ENCODE measurements around the gene FJX1.

Gene FJX1

DNA sequence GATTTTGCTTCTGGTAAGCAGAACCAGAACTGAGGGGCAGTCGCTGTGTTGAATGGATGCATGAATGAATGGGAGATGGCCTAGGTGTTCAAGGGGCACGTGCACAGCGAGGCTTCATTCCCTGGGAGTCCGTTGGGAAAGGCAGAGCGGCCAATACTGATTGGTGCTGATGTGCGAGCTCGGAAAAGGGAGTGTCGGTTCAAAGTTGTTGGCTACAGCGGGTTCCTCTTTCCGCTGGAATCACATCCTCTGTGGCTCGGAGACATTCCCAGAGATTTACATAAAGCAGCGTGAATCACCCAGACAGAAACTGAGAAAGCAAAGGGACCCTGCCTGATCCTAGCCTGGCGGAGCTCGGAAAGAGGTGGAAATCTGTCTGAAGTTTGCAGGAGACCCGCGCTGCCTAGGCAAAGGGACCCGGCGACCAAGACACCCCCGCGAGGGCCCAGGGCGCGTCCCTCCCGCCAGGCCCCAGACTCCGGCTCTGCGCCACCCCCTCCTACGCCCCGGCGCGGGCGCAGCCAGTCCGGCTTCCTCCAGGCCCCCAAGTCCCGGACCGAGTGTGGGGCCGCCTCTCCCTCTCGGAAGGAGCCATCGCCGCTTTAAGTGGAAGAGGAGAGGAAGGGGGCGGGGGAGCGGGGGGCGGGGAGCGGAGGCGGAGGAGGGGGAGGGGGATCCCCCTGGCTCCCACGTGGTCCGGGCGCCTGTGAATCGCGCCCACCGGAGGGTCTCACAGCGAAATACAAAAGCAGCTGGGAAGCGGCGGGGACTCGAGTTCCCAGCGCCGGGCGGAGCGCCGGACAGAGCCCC is at the start of gene FJX1:
TSS of gene FJX1 (plus strand) at position 774 of the 810 bp plus-strand sequence. CDS start 177 bp downstream, outside the sequence.
- Histone ChIP-seq H3K36me3 (ENCODE audit: control insufficient read depth in 5 of 5, insufficient read depth in 5 of 5, low read length in 5 of 5) (no peaks in the 10 kb centered on the region), H3K4me1 (ENCODE audit: control insufficient read depth in 5 of 5, insufficient read depth in 5 of 5, low read length in 5 of 5) (peaks cover 0 to 29% (median 25%) of the 10 kb centered on the region in 5 donors), H3K4me3 (ENCODE audit: low read depth in 1 of 5, low read length in 5 of 5) (peak within 1 kb of the TSS; percentile 60 to 72 (median 70)), H3K27ac (ENCODE audit: low read depth, low read length) (peak within 1 kb of the TSS; percentile 41), H3K9me3 (ENCODE audit: control insufficient read depth in 5 of 5, low read length in 5 of 5) (no peaks in the 10 kb centered on the region), H3K27me3 (ENCODE audit: control insufficient read depth in 5 of 5, insufficient read depth in 4 of 5, low read length in 5 of 5) (peaks cover 5 to 16% (median 11%) of the 10 kb centered on the region in 5 donors), H3K9ac (ENCODE audit: low read length in 5 of 5) (peak within 1 kb of the TSS in 4 of 5 donors; percentile 17 to 59 (median 50))

DNA sequence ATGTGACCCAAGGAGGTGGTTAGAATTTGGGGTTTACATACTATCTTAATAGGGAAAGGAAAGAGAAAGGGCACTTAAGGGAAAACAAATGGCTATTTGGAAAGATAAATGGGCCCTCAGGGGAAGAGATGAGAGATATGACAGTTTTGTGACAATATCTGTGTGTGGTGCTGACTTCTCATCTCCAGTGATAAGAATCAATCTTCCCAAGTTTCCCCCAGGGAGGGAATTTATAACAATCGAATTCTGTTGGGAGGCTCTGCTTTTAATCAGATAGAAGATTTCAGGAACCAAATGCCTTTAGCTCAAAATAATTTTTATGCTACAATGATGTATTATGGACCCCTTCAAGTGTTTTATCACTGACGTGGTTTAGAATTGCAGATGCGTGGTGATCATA is 46.6 kb upstream of the FJX1 start:
- H3K9me3 ChIP-seq (ENCODE audit: control insufficient read depth in 5 of 5, low read length in 5 of 5), result peaks cover 0 to 6% (median 0%) of the 10 kb centered on the region in 5 donors
- no peak overlapping the region for H3K4me3 ChIP-seq (ENCODE audit: low read depth in 1 of 5, low read length in 5 of 5)
- no peak overlapping the region for H3K27ac ChIP-seq (ENCODE audit: low read depth, low read length)

GRCh38 chr11:35579557-35580396 is 38.5 kb upstream of the FJX1 start:
- Histone ChIP-seq H3K27ac (ENCODE audit: low read depth, low read length) (no peak overlapping the region), H3K27me3 (ENCODE audit: control insufficient read depth in 5 of 5, insufficient read depth in 4 of 5, low read length in 5 of 5) (peaks cover 0 to 3% (median 0%) of the 10 kb centered on the region in 5 donors), H3K4me3 (ENCODE audit: low read depth in 1 of 5, low read length in 5 of 5) (no peak overlapping the region), H3K9me3 (ENCODE audit: control insufficient read depth in 5 of 5, low read length in 5 of 5) (no peaks in the 10 kb centered on the region), H3K9ac (ENCODE audit: low read length in 5 of 5) (no peak overlapping the region), H3K36me3 (ENCODE audit: control insufficient read depth in 5 of 5, insufficient read depth in 5 of 5, low read length in 5 of 5) (no peaks in the 10 kb centered on the region), H3K4me1 (ENCODE audit: control insufficient read depth in 5 of 5, insufficient read depth in 5 of 5, low read length in 5 of 5) (peaks cover 0 to 4% (median 3%) of the 10 kb centered on the region in 5 donors)

More for the DNA sequence above, 46.6 kb upstream of the FJX1 start:
- H3K4me1 ChIP-seq (ENCODE audit: control insufficient read depth in 5 of 5, insufficient read depth in 5 of 5, low read length in 5 of 5), result no peaks in the 10 kb centered on the region
- no peaks in the 10 kb centered on the region for H3K36me3 ChIP-seq (ENCODE audit: control insufficient read depth in 5 of 5, insufficient read depth in 5 of 5, low read length in 5 of 5)
- H3K27me3 ChIP-seq (ENCODE audit: control insufficient read depth in 5 of 5, insufficient read depth in 4 of 5, low read length in 5 of 5), result peaks cover 0 to 3% (median 0%) of the 10 kb centered on the region in 5 donors
- no peak overlapping the region for H3K9ac ChIP-seq (ENCODE audit: low read length in 5 of 5)

DNA sequence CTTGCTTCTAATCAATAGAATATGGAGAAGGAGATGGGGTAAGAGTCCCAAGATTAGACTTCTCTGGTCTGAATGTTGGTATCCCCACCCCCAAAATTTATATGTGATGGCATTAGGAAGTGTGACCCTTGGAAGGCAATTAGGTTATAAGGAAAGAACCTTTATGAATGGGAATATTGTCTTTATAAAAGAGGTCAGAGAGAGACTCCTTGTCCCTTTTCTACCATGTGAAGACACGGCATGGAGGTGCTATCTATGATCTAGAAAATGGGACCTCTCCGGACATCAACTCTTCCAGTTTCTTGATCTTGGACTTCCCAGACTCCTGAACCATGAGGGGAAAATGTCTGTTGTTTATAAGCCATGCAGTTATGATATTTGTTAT is 37.9 kb upstream of the FJX1 start:
- Histone ChIP-seq H3K4me3 (ENCODE audit: low read depth in 1 of 5, low read length in 5 of 5) (no peak overlapping the region), H3K9me3 (ENCODE audit: control insufficient read depth in 5 of 5, low read length in 5 of 5) (no peaks in the 10 kb centered on the region), H3K4me1 (ENCODE audit: control insufficient read depth in 5 of 5, insufficient read depth in 5 of 5, low read length in 5 of 5) (peaks cover 0 to 4% (median 3%) of the 10 kb centered on the region in 5 donors), H3K9ac (ENCODE audit: low read length in 5 of 5) (no peak overlapping the region), H3K36me3 (ENCODE audit: control insufficient read depth in 5 of 5, insufficient read depth in 5 of 5, low read length in 5 of 5) (no peaks in the 10 kb centered on the region), H3K27me3 (ENCODE audit: control insufficient read depth in 5 of 5, insufficient read depth in 4 of 5, low read length in 5 of 5) (peaks cover 0 to 3% (median 0%) of the 10 kb centered on the region in 5 donors), H3K27ac (ENCODE audit: low read depth, low read length) (no peak overlapping the region)

GRCh38 chr11:35582033-35582432 is 36.2 kb upstream of the FJX1 start:
- Histone ChIP-seq H3K27ac (ENCODE audit: low read depth, low read length) (no peak overlapping the region), H3K27me3 (ENCODE audit: control insufficient read depth in 5 of 5, insufficient read depth in 4 of 5, low read length in 5 of 5) (peaks cover 0 to 3% (median 0%) of the 10 kb centered on the region in 5 donors), H3K36me3 (ENCODE audit: control insufficient read depth in 5 of 5, insufficient read depth in 5 of 5, low read length in 5 of 5) (no peaks in the 10 kb centered on the region), H3K4me3 (ENCODE audit: low read depth in 1 of 5, low read length in 5 of 5) (no peak overlapping the region), H3K9ac (ENCODE audit: low read length in 5 of 5) (no peak overlapping the region), H3K9me3 (ENCODE audit: control insufficient read depth in 5 of 5, low read length in 5 of 5) (no peaks in the 10 kb centered on the region), H3K4me1 (ENCODE audit: control insufficient read depth in 5 of 5, insufficient read depth in 5 of 5, low read length in 5 of 5) (peaks cover 0 to 4% (median 3%) of the 10 kb centered on the region in 5 donors)

DNA sequence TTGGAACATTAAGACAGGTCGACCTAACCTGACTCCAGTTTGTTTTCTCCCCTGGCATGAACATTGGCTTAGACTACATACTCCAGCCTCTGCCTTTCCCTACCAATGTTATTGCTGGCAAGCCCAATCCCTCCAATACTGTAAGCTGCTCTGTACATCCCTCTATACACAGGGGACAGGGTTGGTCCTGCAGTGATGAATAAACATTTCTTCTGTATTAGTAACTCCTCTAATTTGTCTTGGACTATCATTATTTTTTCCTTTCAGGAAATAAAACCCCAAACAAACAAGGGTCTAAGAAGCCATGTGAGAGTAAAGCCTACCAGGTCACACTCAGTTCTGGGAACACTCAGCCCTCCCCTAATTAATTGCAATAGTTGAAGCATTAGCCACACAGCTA is 35.1 kb upstream of the FJX1 start:
- H3K9me3 ChIP-seq (ENCODE audit: control insufficient read depth in 5 of 5, low read length in 5 of 5), result no peaks in the 10 kb centered on the region
- H3K4me3 ChIP-seq (ENCODE audit: low read depth in 1 of 5, low read length in 5 of 5), result no peak overlapping the region
- H3K27me3 ChIP-seq (ENCODE audit: control insufficient read depth in 5 of 5, insufficient read depth in 4 of 5, low read length in 5 of 5), result peaks cover 0 to 3% (median 0%) of the 10 kb centered on the region in 5 donors
- no peak overlapping the region for H3K27ac ChIP-seq (ENCODE audit: low read depth, low read length)
- H3K36me3 ChIP-seq (ENCODE audit: control insufficient read depth in 5 of 5, insufficient read depth in 5 of 5, low read length in 5 of 5), result no peaks in the 10 kb centered on the region
- H3K9ac ChIP-seq (ENCODE audit: low read length in 5 of 5), result no peak overlapping the region
- peaks cover 0 to 4% (median 3%) of the 10 kb centered on the region in 5 donors for H3K4me1 ChIP-seq (ENCODE audit: control insufficient read depth in 5 of 5, insufficient read depth in 5 of 5, low read length in 5 of 5)

DNA sequence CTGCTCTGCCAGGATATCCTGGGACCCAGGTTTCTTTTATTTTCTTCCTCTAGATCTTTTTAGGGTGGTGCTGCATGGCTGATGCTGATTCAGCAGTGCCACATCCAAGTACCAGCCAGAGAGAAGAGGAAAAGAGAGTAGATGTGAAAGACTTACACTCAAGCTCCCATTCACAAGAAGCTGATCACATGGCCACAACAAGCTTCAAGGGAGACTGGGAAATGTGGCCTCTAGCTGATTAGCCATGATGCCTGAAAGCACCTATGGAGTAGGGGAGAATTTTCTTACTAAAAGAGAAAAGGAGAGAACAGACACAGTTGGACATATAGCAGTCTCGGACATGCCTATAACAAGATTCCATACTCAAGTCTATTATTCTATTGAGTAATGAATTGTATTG is 34.4 kb upstream of the FJX1 start:
- no peaks in the 10 kb centered on the region for H3K9me3 ChIP-seq (ENCODE audit: control insufficient read depth in 5 of 5, low read length in 5 of 5)

GRCh38 chr11:35584321-35584720 is 33.9 kb upstream of the FJX1 start:
- Histone ChIP-seq H3K4me1 (ENCODE audit: control insufficient read depth in 5 of 5, insufficient read depth in 5 of 5, low read length in 5 of 5) (peaks cover 0 to 4% (median 3%) of the 10 kb centered on the region in 5 donors), H3K9ac (ENCODE audit: low read length in 5 of 5) (no peak overlapping the region), H3K27me3 (ENCODE audit: control insufficient read depth in 5 of 5, insufficient read depth in 4 of 5, low read length in 5 of 5) (peaks cover 0 to 3% (median 0%) of the 10 kb centered on the region in 5 donors), H3K36me3 (ENCODE audit: control insufficient read depth in 5 of 5, insufficient read depth in 5 of 5, low read length in 5 of 5) (no peaks in the 10 kb centered on the region), H3K27ac (ENCODE audit: low read depth, low read length) (no peak overlapping the region), H3K4me3 (ENCODE audit: low read depth in 1 of 5, low read length in 5 of 5) (no peak overlapping the region), H3K9me3 (ENCODE audit: control insufficient read depth in 5 of 5, low read length in 5 of 5) (no peaks in the 10 kb centered on the region)

More for the DNA sequence above, 34.4 kb upstream of the FJX1 start:
- Histone ChIP-seq H3K27ac (ENCODE audit: low read depth, low read length) (no peak overlapping the region), H3K9ac (ENCODE audit: low read length in 5 of 5) (no peak overlapping the region), H3K27me3 (ENCODE audit: control insufficient read depth in 5 of 5, insufficient read depth in 4 of 5, low read length in 5 of 5) (peaks cover 0 to 3% (median 0%) of the 10 kb centered on the region in 5 donors), H3K4me1 (ENCODE audit: control insufficient read depth in 5 of 5, insufficient read depth in 5 of 5, low read length in 5 of 5) (peaks cover 0 to 4% (median 3%) of the 10 kb centered on the region in 5 donors), H3K36me3 (ENCODE audit: control insufficient read depth in 5 of 5, insufficient read depth in 5 of 5, low read length in 5 of 5) (no peaks in the 10 kb centered on the region), H3K4me3 (ENCODE audit: low read depth in 1 of 5, low read length in 5 of 5) (no peak overlapping the region)

DNA sequence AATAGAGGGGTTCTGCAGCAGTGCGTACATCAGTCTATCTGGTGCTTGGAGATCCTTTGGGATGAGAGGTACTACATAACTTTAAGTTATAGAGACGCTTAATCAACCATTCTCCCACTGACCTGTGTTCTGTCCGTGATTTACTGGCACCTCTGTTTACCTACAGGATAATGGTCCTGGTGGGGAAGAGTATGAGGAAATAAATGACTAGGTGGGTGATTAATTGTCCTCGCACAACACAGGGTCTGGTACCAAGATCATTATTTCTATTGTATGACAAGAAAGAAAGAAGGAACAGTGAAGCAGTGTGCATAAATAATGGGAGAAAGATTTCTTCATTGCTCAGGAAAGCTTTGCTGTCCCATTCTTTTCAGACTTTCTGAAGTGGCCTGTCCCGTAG is 32.8 kb upstream of the FJX1 start:
- H3K4me3 ChIP-seq (ENCODE audit: low read depth in 1 of 5, low read length in 5 of 5), result no peak overlapping the region
- no peak overlapping the region for H3K27ac ChIP-seq (ENCODE audit: low read depth, low read length)
- H3K27me3 ChIP-seq (ENCODE audit: control insufficient read depth in 5 of 5, insufficient read depth in 4 of 5, low read length in 5 of 5), result peaks cover 0 to 3% (median 0%) of the 10 kb centered on the region in 5 donors
- H3K9me3 ChIP-seq (ENCODE audit: control insufficient read depth in 5 of 5, low read length in 5 of 5), result no peaks in the 10 kb centered on the region
- no peaks in the 10 kb centered on the region for H3K36me3 ChIP-seq (ENCODE audit: control insufficient read depth in 5 of 5, insufficient read depth in 5 of 5, low read length in 5 of 5)
- peaks cover 0 to 4% (median 0%) of the 10 kb centered on the region in 5 donors for H3K4me1 ChIP-seq (ENCODE audit: control insufficient read depth in 5 of 5, insufficient read depth in 5 of 5, low read length in 5 of 5)
- H3K9ac ChIP-seq (ENCODE audit: low read length in 5 of 5), result no peak overlapping the region
